HG02852 (cell line): ENCODE results near the gene QKI.
"Not testable (repeated sequence)": the region's sequence is repeated elsewhere in the genome, so short reads cannot be mapped to it uniquely, and the experiment has no call there.

Source experiments
- ATAC-seq: cut with Tn5 transposase; IDR thresholded peaks from one replicate; pipeline ENCODE4 v1.9.1; 2021; ENCODE audit warnings: mild to moderate bottlenecking, moderate library complexity; ENCODE audit not compliant: unreplicated experiment

Gene QKI

DNA sequence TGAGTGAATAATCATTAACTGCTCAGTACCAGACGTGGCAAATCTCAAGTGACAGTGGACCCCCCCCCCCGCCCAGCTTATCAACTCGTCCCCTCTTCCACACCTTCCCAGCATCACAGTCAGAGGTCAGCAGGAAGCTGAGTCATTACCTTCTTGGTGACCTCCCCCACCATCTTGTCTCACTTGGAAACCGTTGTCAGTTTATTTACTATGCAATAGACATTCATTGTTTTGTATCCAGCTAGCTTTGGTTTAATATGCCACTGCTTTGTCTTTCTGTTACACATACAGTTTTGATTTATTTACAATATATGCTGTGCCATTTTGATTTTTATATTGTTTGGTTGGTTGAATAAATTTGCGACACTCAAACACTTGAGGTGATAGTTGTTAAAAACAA is 158.1 kb downstream of the QKI start:
- ATAC-seq: no peak

DNA sequence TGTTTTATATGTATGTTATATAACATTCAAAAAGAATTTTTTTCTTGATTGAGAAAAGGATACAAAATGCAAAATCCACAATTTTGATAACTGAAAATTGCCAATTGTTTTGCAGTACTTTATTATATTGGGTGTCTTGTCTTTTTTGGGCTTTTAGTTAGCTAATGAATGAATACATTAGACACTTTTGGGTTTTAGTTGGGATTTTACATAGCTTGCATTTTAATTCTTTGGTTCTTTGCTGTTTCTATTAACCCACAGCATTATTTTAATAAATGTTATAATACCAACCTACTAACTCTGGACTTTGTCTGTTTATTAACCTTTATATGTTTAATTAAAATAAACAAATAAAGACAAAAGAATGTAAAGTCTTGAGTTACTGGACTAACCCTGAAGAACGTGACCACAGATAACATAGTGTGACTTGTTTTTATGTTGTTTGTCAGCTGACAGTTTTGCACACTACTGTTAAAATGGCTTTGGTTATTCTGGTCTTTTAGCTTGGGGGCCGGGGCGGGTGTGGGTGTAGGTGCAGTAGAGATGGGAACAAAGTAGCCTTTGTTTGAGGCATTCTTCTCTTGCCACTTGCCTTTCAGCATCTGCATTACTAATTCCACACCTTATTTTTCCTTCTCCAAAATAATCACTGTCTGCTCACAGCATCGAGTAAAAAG is 159.1 kb downstream of the QKI start:
- ATAC-seq: no peak

DNA sequence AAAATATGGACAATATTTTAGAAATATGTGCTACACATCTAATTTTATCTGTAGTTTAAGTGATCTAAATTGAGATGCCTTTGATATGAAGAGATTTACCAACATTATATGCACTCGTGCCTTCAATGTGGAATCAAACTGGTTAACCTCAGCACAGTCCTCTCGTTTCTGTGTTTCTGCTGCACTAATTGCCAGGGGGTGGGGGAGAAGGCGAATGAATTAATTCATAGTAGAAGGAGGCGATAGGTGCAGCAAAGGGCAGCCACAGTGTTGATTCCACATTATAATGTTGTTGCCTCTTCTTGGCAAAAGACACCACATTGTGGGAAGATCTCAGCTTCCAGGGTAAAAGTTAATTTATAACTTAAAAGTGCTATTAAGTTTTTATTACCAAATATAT is 161.6 kb downstream of the QKI start:
- no peak for ATAC-seq

DNA sequence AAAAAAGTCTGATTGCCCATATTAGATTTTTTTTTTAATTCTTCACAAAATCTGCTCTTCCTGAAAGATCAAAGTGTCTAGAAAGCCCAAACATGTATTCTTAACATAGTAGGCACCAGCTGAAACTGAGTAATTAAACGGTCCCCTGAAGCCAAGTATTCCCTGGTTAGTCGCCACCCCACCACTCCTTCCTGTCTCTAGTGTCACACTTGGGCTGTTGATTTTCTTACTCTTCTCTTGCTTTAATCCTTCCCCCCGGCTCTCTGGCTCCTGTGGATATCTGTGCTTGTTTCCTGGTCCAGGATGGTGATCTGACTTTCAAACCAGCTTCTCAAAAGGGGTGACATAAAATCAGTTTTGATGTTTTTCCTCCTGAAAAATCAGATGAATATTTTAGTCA is 162.9 kb downstream of the QKI start:
- no peak for ATAC-seq

DNA sequence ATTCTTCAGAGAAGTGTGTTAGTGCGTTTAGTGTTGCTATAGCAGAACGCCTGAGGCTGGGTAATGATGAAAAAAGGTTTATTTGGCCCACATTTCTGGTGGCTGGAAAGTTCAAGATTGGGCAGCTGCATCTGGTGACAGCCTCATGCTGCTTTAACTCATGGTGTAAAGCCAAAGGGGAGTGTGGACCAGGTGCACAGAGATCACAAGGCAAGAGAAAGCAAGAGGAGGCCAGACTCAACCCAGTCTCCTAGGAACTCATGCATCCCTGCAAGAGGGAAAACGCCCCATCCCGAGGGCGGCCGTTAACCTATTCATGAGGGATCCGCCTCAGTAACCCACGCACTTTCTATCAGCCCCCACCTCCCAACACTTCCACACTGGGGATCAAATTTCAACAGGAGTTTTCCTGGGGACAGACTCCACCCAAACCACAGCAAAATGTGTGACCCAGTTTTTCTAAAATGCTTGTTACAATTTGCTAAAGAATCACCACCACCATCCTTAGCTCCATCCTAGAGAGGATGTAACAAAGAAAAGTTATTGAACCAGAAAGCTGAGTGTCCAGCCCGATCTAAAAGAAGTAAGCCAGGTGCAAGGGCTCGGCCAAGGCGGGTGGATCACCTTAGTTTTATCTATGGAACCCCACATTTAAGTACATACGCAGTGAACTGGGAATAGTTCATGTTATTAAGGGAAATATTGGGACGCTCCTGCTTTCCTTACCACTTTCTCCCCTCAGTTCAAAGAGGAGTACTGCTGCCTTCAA is 164.8 kb downstream of the QKI start:
- no peak for ATAC-seq

DNA sequence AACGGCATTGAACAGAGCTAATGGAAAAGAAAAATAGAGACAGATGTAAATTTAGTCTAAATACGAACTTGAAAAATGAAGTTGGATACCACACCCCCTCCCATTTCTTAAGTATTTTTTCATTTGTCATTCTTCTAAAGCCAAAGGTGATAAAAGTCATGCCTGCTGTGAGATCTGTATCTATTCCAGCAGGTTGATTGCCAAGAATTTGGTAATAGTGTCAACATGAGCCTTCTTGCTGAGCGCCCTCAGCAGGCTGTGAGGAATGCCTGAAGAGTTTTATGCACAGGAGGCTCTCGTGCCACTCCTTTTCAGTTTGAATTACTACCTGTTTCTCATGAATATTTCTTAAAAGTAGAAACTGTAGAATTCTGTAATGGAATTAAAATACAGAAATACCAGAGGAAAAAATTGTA is 165.4 kb downstream of the QKI start:
- no peak for ATAC-seq

DNA sequence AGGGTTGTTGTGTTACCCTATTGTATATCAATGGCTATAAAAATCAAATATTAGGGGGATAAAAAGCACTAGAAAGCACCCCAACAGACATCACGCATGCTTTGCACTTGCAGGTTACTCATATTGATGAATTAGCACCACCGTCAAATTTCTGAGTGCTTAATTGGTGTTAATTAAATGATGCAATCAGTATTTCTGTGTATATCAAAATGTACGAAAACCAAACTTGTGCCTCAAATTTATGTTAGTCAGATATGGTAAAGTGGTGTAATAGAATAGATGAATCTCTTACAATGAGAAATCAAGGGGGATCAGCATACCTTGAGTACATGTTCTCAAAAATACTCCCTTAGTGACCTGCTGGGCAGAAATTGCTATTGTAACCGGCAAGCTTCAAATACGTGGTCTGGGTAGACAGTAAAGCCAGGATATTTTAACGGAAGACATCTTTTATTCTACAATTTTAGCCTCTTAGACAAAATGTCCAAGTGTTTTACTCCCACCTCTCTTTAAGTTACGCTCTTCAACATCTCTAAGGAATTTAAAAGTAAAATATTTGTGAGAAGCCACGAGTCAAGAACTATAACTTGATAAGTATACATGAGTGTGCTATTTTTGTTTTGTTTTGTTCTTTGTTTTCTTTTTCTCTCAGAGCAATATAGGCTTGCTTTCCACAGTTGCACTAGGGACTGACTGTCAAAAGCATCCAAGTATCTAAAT is 166.0 kb downstream of the QKI start:
- no peak for ATAC-seq

DNA sequence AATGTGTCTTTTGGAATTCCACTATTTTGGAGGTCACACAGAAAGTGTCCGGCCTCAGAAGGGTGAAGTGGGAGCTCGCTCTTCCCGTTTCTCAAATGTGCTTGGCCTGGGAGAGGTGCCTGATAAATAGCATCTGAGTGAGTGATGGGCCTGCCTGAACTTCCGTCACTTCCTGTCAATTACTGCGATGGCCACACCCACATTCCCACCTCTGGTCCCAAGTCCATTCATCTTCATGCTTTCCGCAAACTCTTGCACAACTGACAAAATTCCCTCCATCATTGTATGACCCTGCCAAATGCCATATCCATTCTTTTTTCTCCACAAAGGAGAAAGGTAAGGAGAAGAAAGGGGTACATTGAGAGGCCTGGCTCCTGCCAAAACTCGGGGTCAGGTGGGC is 169.0 kb downstream of the QKI start:
- ATAC-seq: no peak

DNA sequence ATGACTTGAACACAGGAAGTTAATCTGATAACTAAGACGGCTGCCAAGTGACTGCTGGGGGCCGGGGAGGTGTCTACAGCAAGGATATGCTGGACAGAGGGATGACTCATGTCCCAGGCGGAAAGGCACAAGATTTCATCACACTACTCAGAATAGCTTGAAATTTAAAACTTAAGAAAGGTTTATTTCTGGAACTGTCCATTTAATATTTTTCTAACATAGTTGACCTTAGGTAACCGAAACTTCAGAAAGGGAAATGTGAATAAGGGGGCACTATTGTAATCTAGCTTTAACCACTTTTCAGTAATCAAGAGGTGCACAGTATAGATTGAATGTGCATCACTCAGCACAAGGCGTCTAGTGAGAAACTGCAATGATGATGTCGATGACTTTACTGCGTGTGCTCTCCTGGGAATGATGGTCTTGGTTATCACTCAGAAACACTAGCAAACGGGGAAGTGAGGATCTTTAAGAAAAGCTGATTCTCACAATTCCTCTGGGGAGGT is 171.5 kb downstream of the QKI start:
- ATAC-seq: no peak

DNA sequence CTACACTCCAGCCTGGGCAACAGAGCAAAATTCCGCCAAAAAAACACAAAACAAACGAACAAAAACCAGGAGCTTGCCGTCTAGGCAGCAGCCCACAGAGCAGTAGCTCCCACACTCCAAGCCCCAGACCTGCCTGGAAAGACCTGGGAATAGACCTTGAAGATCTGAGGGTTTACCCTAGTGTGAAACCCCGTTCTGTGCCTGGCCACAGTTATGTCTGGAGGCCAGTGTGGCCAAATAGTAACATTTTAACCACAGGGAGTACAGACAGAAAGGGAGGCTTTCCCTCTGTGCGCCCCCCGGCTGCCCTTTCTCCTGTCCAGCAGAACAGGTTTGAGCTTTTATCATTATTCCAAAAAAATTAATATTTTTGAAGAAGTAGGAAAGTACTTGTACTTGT is 172.4 kb downstream of the QKI start:
- no peak for ATAC-seq

DNA sequence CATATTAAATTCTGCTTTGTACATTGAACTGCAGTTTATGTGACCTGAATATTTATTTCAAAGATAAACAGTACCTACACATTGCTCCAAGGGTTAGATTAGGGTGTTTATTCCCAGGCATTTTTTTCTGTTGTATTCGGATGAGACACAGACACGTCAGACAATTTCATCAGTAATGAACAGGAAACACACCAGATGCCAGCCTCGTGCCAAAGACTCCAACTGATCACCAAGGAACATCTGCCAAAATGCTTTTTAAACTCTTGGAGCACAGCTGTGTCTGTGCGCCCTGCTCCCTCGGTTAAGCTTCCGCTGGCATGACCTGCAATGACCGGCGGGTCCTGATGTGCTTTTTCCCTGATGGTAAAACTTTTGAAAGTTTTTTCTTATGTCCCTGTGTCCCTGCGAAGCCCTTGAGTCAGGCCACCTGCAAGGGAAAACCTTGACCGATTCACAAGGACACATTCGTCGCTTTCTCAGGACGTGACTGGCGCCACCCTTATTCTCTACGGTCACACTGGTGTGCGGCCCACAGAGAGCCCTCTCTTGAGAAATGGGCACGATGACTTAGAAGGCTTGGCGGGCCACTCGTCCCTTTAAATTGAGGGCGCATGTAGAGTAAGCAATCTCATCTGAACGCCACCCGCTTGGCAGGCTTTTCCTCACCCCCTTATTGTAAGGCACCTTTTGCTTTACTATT is 173.9 kb downstream of the QKI start:
- no peak for ATAC-seq

DNA sequence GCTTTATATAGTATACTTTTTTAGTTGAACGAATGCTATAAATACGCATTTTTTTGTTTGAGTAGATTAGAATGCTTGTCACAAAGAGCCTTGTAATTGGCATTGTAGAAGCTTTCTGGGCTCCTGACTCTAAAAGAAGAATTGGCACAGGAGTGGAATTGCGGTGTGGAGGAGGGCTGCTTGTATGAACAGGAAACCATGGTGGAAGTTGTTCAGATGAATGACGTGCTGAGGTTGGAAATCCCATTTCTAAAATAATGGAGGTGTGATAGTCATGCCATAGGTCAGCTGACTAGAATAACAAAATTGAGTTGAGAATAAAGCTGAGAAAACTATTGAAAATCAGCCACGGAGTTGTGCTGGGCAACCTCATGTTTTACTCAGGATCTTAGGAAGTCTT is 174.9 kb downstream of the QKI start:
- ATAC-seq: no peak

DNA sequence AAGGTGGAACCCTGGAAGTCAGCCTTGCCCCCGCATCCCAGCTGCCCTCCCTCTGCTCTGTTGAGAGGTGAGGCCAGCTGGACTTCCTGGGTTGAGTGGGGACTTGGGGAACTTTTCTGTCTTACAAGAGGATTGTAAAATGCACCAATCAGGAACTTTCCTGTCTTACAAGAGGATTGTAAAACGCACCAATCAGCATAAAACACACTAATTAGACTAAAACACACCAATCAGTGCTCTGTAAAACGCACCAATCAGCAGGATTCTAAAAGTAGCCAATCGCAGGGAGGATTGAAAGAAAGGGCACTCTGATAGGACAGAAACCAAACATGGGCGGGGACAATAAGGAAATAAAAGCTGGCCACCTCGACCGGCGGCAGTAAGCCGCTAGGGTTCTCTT is 175.6 kb downstream of the QKI start:
- ATAC-seq: not testable (repeated sequence)

DNA sequence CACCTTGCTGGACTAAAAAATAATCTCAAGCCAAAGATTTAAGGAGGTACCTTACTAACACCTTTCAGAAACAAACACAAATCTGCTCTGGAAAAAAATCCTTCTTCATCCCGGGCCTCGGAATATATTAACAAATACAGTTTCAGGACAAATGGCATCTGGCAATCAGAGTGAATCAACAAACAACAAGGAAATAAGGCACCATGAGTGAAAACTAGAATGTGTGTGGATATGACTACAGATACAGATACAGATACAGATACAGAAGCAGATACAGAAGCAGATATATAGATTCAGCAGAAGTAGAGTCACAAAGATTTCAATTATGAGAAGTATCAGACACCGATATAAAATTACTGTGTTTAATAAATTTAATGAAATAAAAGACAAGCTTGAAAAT is 178.4 kb downstream of the QKI start:
- ATAC-seq: no peak

DNA sequence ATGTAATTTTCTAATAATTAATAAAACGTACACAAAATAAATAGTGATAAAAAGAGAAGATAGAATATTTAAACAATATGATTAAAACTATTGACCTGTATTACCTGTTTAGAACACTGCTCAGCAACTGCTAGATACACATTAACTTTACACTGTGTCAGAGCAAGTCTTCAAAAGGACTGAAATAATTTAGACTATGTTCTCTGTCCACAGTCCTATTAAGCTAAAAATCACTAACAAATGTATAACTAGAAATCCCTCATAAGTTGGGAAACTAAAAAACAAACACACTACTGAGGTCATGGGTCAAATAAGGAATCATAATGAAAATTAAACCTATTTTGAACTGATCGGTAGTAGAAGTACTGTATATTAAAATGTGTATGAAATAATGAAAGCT is 181.7 kb downstream of the QKI start:
- ATAC-seq: no peak

DNA sequence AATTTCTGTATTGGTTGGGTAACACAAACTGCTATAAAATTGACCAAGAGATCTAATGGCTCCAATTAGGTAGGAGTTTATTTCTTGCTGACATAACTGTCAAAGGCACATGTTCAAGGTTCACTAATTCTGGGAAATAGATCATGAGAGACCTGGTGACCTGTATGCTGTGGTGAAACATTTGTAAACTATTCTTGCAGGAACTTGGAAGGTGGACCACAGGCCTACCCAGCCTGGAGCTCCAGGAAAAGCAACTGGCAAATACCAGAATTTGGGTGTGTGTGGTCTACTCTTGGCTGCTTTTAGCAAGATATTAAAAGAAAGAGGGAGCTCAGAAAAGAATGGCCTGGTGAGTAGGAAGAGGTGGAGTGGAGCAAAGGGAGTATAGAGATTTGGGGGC is 184.6 kb downstream of the QKI start:
- ATAC-seq: no peak

DNA sequence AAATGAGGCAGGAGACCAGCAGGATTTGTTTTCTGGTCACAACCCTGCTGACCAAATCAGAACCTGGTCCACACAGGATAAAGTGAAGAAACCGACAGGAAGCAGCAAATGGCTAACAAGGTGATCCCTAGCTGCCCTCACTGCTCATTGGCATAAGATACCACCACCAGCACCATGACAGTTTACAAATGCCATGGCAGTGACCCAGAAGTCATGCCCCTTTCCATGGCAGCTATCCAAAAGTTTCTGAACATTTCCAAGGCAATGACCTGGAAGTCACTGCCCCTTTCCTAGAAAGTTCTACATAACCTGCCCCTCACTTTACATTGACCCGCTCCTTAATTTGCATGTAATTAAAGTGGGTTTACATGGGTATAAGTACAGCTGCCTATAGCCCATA is 185.2 kb downstream of the QKI start:
- no peak for ATAC-seq

DNA sequence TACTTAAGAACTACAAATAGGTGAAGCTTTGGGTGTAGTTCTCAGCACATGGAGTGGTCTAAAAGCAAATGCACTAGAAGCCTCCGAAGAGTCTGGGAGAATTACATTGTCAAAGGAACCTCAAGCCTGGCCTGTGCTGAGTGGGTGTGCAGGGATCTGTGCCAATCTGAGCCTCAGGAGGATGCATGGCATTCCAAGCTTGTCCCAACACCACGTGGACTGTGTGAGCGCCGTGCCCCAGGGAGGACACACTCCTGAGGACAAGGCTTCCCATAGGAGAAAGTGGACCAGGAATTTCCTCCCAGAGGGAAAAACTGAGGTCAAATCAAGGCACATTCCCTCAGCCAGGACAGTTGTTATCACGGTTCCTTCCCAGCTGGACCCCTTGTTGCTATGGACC is 185.8 kb downstream of the QKI start:
- no peak for ATAC-seq

DNA sequence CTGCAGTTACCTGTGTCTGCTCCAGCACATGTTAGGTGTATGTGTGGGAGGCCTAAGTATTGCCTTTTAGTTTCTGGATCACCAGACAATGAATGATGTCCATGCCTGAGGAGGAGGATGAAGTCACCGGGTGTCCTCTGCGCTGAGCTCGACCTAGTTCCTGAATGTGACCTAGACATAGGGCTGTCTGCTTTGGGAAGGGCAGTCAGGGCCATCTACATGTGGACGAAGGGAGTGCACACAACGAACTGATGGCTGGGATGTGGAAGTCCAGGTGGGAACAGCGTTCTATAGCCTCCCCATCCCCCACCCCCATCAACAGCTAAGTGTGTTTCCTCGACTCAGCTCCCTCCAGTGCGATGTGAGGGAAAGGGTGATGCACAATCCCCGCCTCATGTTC is 186.3 kb downstream of the QKI start:
- no peak for ATAC-seq

DNA sequence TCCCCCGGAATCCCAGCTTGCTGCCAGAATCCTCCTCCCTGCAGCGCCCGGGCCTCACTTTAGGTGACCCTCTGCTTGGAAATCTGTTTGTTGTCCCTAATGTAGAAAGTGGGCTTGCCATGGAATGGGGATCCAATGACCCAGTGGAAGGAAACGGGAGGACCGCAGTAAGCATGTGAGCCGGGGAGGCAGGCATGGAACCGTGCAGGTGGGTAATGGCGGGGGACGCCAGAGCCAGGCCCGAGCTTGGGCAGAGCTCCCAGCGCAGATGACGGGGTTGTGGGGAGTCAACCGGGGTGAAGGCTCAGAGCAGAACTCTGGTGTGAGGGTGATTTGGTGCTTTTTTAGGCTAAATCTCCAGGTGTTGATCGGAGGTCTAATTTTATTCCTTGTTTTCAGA is 188.3 kb downstream of the QKI start:
- no peak for ATAC-seq

DNA sequence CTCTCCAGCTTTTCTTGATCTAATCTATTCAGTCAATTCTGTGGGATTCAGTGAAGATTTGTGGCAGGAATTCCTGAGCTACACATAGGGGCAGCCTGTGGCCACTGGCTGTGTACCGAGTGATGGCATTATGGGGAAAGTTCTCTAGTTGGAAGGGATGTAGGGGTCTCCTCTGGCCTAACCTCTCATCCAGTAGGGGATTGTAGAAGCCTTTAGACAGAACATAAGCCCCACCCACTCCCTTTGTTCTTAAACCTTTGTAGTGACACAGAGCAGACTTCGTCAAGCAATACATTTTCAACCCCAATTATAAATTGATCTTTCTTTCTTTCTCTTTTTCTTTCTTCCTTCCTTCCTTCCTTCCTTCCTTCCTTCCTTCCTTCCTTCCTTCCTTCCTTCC is 188.9 kb downstream of the QKI start:
- no peak for ATAC-seq
